NOMO-1 treated with DMSO at 0.1 percent for 48 hours (cell line): ENCODE data around the gene PPP1R10.
A peak's percentile ranks its signal among the peaks of the same experiment; 100 is the strongest.
"Not testable (repeated sequence)": the region's sequence is repeated elsewhere in the genome, so short reads cannot be mapped to it uniquely, and the experiment has no call there.

ENCODE experiments used
- DNase-seq: peaks from one replicate; lab custom pipeline; 2025; ENCODE audit not compliant: unreplicated experiment; lab: John Stamatoyannopoulos, UW

PPP1R10 gene

DNA sequence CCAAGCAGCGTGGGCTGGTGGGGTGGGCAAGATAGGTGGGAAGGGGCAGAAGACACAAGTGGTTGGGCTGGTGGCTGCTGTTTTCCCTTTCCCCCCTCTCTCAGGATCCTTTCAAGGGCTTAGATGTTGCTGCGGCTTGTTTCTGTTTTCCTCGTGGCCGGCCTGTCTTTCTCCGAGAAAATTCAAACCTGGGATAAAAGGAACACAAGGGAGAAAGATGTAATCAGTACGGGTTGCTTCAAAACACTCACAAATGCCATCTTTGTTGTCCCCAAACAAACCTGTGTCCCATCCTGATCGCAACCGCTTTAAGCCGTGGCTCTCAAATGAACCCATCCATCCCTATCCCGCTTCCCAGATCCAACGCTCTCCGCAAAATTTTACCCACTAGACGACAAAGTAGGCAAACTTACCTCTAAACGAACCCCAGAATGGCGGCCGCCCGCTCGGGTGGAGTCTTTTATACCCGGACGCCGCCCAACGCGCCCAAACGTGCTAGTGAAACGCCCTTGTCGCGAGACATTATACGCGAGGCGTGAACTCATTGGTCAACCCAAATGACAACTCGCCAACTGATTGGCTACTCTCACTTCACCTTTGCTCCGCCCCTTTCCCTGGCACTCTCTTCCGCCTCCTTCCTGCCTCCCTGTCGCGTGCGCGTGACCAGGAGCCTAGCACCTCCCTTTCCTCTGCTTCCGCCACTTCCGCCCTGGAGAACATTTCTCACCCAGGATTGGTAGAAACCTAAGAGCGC is at the start of gene PPP1R10:
Gene PPP1R10 (minus strand): TSS at position 433 of the 754 bp plus-strand sequence. CDS start 7,299 bp downstream, outside the sequence.
- DNase-seq = peak; percentile 100

DNA sequence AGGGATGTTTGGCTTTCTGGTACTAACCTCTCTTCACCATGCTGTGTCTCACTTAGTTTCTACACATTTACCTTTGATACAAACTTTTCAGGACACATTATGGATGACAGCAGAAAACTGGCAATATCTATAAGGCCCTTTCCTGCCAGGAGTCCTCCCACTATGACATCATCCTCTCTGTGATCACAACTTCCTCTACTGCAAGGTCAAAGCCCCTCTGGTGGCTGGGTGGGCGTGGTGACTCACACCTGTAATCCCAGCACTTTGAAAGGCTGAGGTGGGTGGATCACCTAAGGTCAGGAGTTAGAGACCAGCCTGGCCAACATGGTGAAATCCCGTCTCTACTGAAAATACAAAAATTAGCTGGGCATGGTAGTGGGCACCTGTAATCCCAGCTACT is 49.3 kb upstream of the PPP1R10 start:
- DNase-seq = not testable (repeated sequence)

DNA sequence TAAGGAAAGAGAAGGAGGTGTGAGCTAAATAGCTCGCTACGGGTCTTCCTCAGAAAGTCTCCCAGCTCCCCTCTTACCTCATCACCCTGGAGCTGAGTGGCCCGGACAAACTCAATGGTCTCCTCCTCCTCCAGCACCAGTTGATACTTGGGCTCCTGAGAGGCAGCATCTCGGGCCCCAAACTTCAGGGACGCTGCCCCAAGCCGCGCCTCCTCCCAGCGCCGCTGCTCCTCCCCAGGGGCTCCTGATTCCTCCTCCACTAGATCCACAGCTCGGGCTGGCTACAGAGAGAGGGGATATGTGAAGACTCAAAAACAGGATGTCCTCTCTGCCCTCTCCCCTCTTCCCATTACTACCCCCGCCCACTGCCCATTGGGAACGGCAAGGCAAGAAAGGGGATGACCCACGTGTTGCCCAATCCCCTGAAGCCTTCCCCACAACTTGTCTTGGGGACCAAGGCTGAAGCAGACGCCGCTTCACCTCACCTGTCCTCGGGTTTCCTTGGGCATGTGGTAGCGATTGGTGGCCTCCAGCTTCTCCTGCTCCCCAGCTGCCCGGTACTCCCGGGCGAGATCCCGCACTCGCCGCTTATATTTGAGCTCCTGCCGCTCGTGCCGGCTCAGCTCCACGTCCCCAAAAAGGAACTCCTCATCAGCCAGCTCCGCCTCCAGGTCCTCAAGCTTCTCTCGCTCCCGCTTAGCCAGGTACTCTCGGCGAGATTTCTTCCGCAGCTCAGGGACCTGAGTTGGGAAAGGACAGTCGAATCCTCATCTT is 48.1 kb upstream of the PPP1R10 start:
- DNase-seq = no peak

DNA sequence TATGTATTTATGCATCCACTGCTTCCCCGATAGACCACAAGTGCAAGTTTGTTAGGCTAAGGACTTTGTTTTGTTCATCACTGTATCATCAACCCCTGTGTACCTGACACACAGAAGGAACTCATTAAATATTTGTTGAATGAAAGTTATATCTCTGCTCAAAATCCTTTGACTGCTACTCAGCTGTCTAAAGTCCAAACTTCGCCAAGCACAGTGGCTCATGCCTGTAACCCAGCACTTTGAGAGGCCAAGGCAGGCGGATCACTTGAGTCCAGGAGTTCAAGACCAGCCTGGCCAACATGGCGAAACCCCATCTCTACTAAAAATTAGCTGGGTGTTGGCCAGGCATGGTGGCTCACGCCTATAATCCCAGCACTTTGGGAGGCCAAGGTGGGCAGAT is 40.9 kb upstream of the PPP1R10 start:
- DNase-seq = not testable (repeated sequence)

DNA sequence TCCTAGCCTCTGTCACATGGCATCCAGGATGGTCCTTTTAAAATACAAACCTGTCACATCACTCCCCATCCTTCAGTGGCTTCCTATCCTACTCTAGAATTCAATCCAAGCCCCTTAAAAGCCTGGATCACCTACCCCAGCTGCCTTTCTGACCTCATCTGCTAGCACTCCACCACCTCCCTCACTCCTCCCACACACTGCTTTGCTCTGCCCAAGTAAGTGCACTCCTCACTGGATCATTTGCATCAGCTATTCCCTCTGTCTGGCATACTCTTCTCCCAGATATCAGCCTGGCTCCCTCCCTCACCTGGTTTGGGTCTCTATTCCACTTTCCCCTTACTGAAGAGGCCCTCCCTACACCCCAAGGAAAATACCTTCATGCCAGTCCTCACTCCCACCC is 40.4 kb upstream of the PPP1R10 start:
- no peak for DNase-seq

DNA sequence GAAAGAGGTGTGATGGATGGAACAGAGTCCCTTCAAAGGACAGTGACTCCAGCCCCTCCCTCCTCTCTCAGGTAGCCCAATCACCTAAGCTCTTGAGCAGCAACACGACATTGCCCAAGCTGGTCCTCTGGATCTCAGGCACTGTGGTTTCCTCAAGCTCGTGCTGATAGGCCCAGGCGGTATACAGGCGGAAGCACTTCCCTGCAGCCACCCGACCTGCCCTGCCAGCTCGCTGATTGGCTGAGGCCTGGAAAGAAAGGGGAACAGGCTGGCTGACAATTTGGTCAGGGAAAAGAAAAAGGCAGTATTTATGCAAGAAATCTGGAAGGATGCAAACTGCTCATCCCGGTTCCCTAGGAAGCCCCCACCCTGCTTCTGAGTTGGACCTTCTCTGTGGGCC is 39.5 kb upstream of the PPP1R10 start:
- DNase-seq = peak; percentile 83

DNA sequence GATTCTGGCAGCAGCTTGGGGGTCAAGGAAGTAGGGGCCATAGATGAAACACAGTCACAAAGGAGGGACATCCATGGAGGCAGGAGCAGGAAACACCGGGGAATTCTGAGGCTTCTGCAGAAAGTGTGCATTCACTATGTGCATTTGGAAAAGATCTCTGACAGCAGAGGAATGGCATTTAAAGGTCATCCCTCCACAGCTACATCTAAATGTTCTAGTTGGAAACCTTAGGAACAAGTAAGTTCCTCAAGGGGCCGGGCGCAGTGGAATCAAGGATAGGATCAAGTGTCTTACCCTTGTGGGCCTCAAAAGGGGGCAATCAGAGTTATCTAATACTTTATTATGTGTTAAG is 38.7 kb upstream of the PPP1R10 start:
- DNase-seq = no peak

DNA sequence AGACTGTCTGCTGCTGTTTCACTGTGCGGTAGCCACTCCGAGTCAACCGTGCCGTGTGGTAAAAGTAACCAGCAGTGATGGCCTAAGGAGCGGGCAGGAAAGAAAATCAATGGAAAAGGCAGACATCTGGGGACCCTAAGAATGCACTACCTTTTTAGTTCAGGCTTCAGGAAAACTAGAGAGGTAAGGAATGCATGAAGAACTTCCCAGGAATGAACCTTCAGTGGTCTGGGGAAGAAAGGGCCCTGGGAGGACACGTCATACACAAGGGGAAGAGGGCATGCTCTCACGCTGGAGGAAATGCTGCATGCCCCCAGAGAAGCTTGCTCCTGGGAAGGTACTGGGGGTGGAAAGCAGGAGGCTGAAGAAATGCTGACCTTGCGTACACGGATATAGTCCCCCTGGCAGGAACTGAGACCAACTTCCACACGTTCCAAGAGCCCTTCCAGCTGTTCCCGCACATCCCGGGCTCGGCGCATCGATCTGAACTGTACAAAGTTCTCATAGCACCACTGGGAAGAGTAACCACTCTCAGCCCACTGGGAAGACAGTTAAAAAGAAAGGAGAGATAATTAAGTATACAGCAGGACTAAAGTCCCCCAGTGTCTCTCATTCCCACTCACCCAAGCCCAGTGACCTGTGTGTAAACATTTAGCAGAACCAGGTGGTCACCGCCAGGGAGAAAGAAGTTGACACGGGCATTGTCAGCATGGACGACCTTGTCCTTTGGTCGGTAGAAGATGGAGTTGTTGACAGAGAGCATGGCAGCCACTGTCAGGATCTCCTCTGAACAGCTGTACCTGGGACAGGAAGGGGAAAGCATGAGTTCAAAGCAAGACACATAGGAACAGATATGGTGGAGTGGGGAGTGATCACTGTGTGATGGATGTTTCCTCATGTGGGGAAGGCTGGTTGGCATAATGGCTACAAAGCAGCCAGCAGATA is 38.0 kb upstream of the PPP1R10 start:
- DNase-seq = no peak

DNA sequence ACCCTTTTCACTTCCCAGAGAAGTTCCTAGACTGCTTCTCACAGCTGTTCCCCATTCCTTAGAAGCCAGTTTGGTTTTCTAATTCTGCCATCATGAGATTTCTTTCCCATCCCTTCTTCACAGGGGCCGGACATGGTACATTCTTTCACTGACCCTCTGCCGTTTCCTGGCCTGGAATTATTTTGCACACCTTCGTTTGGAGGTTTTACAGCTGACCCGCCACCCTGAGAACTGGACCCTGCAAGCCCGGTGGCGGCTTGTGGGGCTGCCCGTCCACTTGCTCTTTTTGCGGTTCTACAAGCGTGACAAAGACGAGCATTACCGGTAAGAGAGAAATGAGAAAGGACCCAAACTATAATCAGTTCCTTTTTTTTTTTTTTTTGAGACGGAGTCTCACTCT is 34.1 kb upstream of the PPP1R10 start:
- DNase-seq = no peak

DNA sequence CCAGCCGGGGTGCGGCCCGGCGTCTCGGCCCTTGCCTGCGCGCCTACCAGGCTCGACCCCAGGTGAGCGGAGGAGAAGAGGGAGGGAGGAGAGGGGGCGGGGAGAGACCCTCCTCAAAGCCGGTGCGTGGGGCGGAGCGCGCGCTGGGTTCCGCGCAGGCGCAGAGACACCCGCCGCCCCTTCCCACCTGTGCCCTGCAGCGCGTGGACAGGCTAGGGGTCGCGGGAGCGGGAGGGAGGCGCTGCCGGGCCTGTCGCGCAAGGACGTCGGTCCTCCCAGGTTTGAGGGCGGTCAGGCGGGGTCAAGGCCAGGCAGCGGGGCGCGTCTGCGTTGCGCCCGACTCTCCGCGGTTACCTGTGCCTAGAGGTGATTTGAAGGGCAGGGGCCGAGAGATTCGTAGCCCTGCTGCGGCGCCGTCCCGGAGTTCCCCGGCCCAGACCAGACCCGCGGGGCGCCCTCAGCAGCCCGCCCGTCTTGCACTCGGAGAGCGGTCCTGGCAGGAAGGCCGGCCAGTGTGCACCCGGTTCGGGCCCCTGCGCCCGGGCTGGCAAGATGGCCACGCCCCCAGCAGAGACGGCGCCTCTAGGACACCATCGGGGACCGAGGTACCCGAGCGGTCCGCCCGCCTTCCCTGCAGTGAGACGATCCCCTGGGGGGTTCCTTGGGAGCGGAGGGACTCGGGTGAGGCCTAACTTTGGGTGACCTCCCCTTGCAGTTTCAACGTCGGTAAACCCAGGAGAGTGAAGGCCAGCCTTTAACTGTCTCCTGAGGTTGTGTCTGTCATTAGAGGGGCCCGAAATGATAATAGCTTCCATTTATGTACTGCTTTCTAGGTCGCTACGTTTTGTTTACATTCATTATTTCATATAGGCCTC is 30.4 kb upstream of the PPP1R10 start:
- peak; percentile 67 for DNase-seq

DNA sequence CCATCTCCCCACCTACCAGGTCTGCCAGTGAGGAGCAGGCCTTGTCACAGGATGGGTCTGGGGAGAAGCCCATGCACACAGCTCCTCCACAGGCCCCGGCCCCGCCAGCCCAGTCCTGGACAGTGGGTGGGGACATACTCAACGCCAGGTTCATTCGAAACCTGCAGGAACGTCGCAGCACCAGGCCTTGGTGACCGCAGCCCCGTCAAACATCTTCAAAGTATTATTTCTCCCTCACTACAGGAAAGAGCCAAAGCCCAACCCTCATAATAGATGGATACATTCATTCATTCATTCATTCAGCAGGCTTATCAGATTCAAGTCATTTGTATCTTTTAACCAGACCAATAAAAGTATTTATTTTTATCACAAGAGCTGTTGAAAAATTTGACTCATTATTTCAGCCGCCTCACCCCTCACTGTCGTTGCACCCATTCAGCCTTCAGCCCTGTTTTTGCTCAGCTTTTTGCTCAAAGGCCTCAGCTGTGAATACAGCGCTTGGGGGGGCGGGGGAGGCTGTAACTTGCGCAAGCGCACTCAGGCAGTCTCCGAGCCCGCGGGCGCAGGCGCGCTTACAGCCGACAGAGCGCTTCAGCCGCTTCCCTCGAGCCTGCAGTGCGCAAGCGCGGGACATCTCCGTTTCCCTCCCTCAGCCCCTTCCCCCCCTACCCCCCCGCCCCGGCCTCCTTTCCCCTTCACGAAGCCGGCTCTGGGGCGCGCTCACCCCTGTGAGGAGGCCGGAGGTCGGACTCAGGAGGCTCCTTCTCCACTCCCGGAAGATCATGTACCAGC is 29.6 kb upstream of the PPP1R10 start, which contains the start of gene C6orf136:
Gene C6orf136 (plus strand): TSS at position 684 of the 792 bp plus-strand sequence. CDS start 99 bp downstream, at position 783.
- peak; percentile 90 for DNase-seq

DNA sequence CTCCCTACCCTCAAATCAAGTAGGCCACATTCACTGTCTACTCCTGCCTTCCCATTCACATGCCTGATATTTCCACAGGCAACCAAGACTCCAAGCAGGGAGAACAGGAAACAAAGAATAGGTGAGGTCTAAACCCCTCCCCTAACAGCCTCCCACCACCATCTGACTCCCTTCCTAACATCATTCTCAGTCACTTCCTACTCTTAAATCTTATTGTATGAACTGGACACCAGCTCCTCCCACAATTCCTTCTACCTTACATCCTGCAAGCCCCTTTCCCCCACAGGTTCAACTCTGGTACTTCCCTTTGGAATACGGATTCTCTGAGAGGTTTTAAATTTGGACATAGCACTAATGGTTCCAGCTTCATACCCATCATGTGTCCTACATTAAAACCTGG is 28.9 kb upstream of the PPP1R10 start:
- DNase-seq = no peak

DNA sequence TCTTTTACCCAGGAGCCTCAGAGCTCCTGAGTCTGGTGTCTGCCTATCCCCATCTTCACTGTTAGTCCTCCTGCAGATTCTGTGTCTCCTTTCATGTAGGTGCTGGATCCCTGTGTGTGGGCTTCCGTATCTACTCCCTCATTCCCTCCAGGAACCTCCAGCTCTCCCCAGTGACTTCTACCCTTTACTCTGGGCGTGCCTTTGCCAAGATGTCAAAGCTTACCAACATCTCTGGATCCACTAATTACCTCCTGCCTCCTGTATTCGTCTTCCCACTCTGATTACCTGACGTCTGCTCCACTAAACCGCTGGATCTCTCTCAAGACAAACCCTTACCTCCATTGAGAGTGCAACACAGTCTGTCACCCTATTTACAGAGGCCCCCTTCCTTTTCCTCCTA is 27.7 kb upstream of the PPP1R10 start:
- DNase-seq = no peak

DNA sequence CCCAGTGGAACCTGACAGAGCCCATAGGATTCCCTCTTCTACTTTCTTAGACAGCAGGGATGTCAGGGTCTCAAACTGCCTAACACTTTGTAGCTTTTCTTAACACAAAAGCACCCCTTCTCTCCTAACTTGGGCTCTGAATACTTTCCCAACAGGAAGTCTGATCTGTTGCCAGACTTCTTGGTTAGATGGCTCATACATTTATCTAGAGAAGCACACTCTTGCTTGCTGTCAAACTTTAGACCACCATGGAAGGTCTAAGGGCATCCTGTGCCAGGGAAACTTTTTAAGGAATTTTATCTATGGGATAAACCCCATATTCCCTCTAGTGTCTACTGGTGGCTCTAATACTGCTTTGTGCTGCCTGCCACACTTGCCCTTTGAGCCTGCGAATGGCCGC is 26.6 kb upstream of the PPP1R10 start:
- DNase-seq = no peak

DNA sequence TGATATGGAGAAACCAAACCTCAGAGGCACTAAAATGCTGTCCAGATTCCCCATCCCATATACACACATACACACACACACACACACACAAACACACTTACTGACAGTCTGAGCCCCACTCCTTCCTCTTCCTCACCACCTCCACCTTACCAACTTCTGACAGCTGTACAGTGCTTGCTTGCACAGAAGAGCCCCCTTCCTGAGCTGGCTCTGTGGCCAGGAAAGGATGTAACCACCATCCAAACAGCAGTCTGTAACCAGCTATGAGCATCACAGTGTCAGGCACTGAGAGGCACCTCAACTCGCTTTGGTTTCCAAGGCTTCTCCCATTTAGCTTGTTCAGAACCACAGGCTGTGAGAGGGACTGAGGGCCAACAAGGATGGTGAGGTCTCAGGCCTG is 24.0 kb upstream of the PPP1R10 start:
- no peak for DNase-seq

DNA sequence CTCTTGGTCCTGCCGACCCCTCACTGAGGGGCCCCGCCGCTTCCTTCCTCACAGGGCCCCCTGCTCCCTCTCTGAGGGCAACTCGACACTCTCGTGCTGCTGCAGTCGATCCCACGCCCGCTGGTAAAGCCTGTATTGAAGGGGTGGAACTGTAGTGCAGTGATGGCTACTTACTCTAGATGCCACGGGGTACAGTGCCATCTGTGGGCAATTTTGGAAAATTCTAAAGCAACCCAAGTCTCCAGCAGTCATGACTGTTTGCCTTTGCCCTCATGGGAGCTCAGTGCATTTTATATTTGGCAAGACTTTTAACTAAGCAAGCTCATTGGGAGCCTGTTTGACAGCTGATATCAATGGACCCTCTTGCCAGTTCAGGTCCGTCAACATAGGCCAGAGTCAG is 23.4 kb upstream of the PPP1R10 start:
- no peak for DNase-seq

DNA sequence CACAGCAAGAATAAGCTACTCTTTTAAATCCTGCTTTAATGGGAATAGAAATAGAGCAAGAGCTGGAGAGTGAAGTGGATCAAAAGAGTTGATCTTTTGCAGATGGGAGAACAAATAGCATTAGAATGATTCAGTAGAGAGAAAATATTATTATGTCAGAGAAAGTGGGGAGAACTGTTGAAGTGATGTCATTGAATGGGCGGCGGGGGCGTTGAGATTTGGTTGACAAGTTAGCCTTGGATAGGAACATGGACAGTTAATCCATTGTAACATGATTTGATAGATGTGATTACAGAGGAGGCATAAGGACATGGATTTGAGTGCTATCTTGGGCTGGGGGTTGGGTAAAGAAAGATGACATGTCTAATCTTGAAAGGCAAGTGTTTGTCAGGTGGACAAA is 18.8 kb upstream of the PPP1R10 start:
- no peak for DNase-seq

DNA sequence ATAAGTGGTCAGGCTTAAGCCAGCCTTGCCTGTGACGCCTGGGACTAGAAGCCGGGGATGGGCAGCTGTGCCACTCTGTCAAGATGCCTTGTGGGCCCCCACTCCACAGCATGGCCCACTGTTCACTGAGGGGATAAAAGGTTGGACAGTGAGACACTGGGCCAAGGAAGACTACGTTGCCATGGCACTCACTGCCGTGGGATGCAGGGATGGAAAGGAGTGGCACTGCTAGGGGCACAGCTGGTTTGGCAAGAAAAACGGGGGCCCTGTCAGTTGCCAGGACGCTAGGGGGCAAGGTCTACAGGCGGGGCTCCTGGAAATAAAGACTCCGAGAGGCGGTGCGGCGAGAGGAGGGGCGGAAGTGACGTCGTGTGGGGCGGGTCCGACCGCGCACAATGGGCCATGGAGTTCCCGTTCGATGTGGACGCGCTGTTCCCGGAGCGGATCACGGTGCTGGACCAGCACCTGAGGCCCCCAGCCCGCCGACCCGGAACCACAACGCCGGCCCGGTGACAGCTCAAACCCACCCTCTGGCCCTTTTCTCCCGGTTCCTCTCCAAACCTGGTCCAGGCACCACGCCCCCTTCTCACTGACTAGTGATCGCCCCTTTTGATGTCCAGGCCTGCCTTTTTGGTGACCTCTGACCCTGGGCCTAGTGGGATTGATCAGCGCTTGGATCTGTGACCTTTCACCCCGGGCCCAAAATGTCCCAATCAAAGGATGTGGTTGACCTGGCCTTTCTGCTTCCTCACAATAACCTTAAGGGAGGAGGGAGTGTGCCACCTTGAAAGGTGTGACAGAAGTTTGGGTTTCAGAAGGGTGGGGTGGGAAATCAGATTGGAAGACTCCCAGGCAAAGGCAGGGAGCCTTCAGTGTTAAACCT is 9.7 kb upstream of the PPP1R10 start, which contains the start of gene ATAT1:
Gene ATAT1 (plus strand): TSS at position 391 of the 883 bp plus-strand sequence.
- DNase-seq = peak; percentile 76
